GM12864 (cell line): ENCODE measurements around the gene IARS2.

Source experiments
- DNase-seq: peaks from one replicate; pipeline ENCODE4 v3.0.0-alpha.2; 2011; ENCODE audit warnings: low read depth
- H3K4me3 ChIP-seq: 2 replicates; pipeline ENCODE4 v1.5.1; 2011; ENCODE audit warnings: mild to moderate bottlenecking, low read depth, low read length, control low read depth
- CTCF ChIP-seq: IDR thresholded peaks from 2 replicates; pipeline ENCODE4 v1.5.1; 2011; ENCODE audit warnings: low read depth, mild to moderate bottlenecking, moderate library complexity, low read length, control low read depth, inconsistent platforms; ENCODE audit errors: missing control alignments

The IARS2 gene

GRCh38 chr1:220189750-220190347, 95.9 kb downstream of the IARS2 start:
- H3K4me3 ChIP-seq = no peak overlapping the region
- no peak for DNase-seq
- peak; percentile 27 for TF ChIP-seq CTCF

- no peak for DNase-seq
- no peak overlapping the region for H3K4me3 ChIP-seq
- no peak for TF ChIP-seq CTCF
These were observed 101.8 kb downstream of the IARS2 start for GRCh38 chr1:220195701-220196100.
